ENCODE measurements around the gene THAP7. TPM values are rescaled to one million over a fixed set of nuclear protein-coding genes. Genes with fewer than 3 reads are reported as not detected.

Gene THAP7
- total and polyA plus RNA-seq, 2 of the 13 experiments (the other 11 are each of a cell fraction or from before 2014, with no cell fraction given), result 13.0 to 25.5 TPM

DNA sequence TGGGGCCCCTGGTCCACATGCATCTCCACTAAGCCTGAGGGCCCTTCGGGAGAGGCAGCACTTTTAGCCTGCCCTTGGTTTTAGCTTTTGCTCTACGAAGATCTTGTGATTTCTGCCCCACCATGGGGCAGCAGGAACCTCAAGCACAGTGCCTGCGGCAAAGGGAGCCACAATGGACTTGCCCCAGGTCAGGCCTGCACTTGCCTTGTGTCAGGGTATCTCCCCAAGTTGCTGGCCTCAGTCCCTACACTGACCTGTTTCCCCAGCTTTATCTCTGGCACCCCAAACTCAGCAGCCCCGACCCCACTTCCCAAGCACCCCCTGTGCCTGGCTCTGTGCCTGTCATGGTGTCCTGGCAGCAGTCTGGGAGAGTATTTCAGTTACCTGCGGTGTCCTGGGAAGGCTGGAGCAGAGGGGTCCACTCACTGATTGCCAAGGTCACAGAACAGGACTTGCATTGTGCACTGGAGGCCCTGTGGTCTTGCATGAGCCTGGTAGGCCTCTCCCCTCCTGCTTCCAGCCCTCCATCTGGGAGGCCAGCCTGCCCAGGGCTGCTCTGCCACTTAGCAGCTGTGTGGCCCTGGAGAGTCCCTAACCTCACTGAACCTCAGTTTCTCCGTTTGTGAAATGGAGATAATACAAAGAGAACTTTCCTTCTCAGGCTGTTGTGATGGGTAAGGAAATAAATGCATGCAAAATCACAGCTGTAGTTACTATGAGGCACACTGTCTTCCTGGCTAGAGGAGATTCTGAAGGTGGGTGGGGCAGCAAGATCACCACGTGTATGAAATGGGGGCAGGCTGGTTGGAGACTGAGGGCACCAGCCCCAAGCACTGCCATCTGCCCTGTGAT is 38.5 kb downstream of the THAP7 start (continued):
- TF ChIP-seq, protein P1, sequence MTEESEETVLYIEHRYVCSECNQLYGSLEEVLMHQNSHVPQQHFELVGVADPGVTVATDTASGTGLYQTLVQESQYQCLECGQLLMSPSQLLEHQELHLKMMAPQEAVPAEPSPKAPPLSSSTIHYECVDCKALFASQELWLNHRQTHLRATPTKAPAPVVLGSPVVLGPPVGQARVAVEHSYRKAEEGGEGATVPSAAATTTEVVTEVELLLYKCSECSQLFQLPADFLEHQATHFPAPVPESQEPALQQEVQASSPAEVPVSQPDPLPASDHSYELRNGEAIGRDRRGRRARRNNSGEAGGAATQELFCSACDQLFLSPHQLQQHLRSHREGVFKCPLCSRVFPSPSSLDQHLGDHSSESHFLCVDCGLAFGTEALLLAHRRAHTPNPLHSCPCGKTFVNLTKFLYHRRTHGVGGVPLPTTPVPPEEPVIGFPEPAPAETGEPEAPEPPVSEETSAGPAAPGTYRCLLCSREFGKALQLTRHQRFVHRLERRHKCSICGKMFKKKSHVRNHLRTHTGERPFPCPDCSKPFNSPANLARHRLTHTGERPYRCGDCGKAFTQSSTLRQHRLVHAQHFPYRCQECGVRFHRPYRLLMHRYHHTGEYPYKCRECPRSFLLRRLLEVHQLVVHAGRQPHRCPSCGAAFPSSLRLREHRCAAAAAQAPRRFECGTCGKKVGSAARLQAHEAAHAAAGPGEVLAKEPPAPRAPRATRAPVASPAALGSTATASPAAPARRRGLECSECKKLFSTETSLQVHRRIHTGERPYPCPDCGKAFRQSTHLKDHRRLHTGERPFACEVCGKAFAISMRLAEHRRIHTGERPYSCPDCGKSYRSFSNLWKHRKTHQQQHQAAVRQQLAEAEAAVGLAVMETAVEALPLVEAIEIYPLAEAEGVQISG (CRISPR knock-in tag; IDR thresholded peaks at IDR 0.05), result peak; percentile 78
- TF ChIP-seq SP4 (CRISPR knock-in tag; IDR thresholded peaks at IDR 0.05), result peak; percentile 70
- TF ChIP-seq, protein P2, sequence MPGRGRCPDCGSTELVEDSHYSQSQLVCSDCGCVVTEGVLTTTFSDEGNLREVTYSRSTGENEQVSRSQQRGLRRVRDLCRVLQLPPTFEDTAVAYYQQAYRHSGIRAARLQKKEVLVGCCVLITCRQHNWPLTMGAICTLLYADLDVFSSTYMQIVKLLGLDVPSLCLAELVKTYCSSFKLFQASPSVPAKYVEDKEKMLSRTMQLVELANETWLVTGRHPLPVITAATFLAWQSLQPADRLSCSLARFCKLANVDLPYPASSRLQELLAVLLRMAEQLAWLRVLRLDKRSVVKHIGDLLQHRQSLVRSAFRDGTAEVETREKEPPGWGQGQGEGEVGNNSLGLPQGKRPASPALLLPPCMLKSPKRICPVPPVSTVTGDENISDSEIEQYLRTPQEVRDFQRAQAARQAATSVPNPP (CRISPR knock-in tag; IDR thresholded peaks at IDR 0.05), result no peak
- TF ChIP-seq TBX2 (CRISPR knock-in tag; IDR thresholded peaks at IDR 0.05; ENCODE audit: borderline replicate concordance), result no peak
- 0 out of 2 replicates have a peak, but pooled peaks have one; percentile 6 for TF ChIP-seq STAG1 (CRISPR knock-in tag; IDR thresholded peaks at IDR 0.05)
- TF ChIP-seq REL (CRISPR knock-in tag; conservative IDR thresholded peaks at IDR 0.05), result peak; percentile 42; the same call in 1 of the 2 replicates
- no peak for TF ChIP-seq ZBTB20 (CRISPR knock-in tag; IDR thresholded peaks at IDR 0.05; ENCODE audit: borderline replicate concordance, low read depth)
- TF ChIP-seq NCOR1 (IDR thresholded peaks at IDR 0.05; ENCODE audit: borderline replicate concordance, low read length), result no peak
- TF ChIP-seq ELF1 (CRISPR knock-in tag; IDR thresholded peaks at IDR 0.05), result no peak; the same call in 1 of the 2 replicates
- no peak for TF ChIP-seq TBL1XR1 (IDR thresholded peaks at IDR 0.05; ENCODE audit: borderline replicate concordance, low read length, partially characterized antibody)
- peak; percentile 55 for TF ChIP-seq ASH2L (IDR thresholded peaks at IDR 0.05; ENCODE audit: insufficient read length, low read depth, low read length)
- TF ChIP-seq ZNF34 (CRISPR knock-in tag; IDR thresholded peaks at IDR 0.05; ENCODE audit: borderline replicate concordance), result no peak
- TF ChIP-seq MED8 (CRISPR knock-in tag; IDR thresholded peaks at IDR 0.05; ENCODE audit: insufficient replicate concordance), result peak; percentile 25
- TF ChIP-seq KAT7 (CRISPR knock-in tag; IDR thresholded peaks at IDR 0.05; ENCODE audit: borderline replicate concordance), result 0 out of 2 replicates have a peak, but pooled peaks have one; percentile 34
- peak; percentile 71 for TF ChIP-seq ZNF629 (CRISPR knock-in tag; conservative IDR thresholded peaks at IDR 0.05)
- TF ChIP-seq, protein P3, sequence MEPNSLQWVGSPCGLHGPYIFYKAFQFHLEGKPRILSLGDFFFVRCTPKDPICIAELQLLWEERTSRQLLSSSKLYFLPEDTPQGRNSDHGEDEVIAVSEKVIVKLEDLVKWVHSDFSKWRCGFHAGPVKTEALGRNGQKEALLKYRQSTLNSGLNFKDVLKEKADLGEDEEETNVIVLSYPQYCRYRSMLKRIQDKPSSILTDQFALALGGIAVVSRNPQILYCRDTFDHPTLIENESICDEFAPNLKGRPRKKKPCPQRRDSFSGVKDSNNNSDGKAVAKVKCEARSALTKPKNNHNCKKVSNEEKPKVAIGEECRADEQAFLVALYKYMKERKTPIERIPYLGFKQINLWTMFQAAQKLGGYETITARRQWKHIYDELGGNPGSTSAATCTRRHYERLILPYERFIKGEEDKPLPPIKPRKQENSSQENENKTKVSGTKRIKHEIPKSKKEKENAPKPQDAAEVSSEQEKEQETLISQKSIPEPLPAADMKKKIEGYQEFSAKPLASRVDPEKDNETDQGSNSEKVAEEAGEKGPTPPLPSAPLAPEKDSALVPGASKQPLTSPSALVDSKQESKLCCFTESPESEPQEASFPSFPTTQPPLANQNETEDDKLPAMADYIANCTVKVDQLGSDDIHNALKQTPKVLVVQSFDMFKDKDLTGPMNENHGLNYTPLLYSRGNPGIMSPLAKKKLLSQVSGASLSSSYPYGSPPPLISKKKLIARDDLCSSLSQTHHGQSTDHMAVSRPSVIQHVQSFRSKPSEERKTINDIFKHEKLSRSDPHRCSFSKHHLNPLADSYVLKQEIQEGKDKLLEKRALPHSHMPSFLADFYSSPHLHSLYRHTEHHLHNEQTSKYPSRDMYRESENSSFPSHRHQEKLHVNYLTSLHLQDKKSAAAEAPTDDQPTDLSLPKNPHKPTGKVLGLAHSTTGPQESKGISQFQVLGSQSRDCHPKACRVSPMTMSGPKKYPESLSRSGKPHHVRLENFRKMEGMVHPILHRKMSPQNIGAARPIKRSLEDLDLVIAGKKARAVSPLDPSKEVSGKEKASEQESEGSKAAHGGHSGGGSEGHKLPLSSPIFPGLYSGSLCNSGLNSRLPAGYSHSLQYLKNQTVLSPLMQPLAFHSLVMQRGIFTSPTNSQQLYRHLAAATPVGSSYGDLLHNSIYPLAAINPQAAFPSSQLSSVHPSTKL (CRISPR knock-in tag; IDR thresholded peaks at IDR 0.05), result peak; percentile 52
- no peak for TF ChIP-seq ZKSCAN8 (CRISPR knock-in tag; IDR thresholded peaks at IDR 0.05; ENCODE audit: borderline replicate concordance)
- TF ChIP-seq ZMYM3 (CRISPR knock-in tag; IDR thresholded peaks at IDR 0.05), result peak; percentile 70; the same call in 1 of the 2 replicates
- peak; percentile 76 for TF ChIP-seq SAP130 (CRISPR knock-in tag; IDR thresholded peaks at IDR 0.05; ENCODE audit: low read depth)
- TF ChIP-seq GABPB1 (CRISPR knock-in tag; IDR thresholded peaks at IDR 0.05), result peak; percentile 29; the same call in 1 of the 2 replicates
- TF ChIP-seq ZNF598 (CRISPR knock-in tag; IDR thresholded peaks at IDR 0.05; ENCODE audit: borderline replicate concordance), result peak; percentile 31; the same call in 1 of the 2 replicates
- TF ChIP-seq BRD4 (CRISPR knock-in tag; IDR thresholded peaks at IDR 0.05), result peak; percentile 48; the same call in 1 of the 2 replicates
